IPS-18c (cell line): ENCODE results near the gene PRKAR2A.
A peak's percentile ranks its signal among the peaks of the same experiment; 100 is the strongest.

ENCODE experiments used
- H3K4me3 ChIP-seq: 2 replicates; pipeline ENCODE4 v1.7.0; 2013; ENCODE audit warnings: low read depth, mild to moderate bottlenecking, low read length, moderate library complexity; ENCODE audit not compliant: insufficient read depth
- H3K9me3 ChIP-seq: one replicate; pipeline ENCODE4 v1.6.1; 2013; ENCODE audit warnings: mild to moderate bottlenecking, low read length, moderate library complexity; ENCODE audit not compliant: control insufficient read depth, insufficient read depth

PRKAR2A gene

GRCh38 chr3:48847504-48848423 lies at the start of gene PRKAR2A:
PRKAR2A (minus strand) TSS chr3:48847874; CDS start chr3:48847596, 278 bp downstream.
- Histone ChIP-seq H3K9me3 (no peaks in the 10 kb centered on the region), H3K4me3 (peak within 1 kb of the TSS; percentile 85)

GRCh38 chr3:48896936-48897335 lies 49.3 kb upstream of the PRKAR2A start:
- H3K4me3 ChIP-seq, result no peak overlapping the region

DNA sequence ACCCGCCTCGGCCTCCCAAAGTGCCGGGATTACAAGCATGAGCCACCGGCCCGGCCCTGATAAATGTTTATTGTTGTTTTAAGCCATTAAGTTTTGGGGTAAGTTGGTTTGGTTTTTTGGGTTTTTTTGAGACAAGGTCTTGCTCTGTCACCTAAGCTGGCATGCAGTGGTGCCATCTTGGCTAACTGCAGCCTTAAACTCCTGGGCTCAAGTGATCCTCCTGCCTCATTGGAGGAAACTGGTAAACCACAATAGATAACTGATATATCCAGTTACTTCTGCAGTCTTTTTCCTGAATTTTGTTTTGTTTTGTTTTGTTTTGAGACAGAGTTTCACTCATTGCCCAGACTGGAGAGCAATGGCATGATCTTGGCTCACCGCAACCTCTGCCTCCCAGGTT lies 46.8 kb upstream of the PRKAR2A start:
- Histone ChIP-seq H3K9me3 (no peaks in the 10 kb centered on the region), H3K4me3 (no peak overlapping the region)

More at GRCh38 chr3:48896936-48897335, 49.3 kb upstream of the PRKAR2A start:
- H3K9me3 ChIP-seq, result no peaks in the 10 kb centered on the region

- H3K4me3 ChIP-seq, result no peak overlapping the region
- H3K9me3 ChIP-seq, result no peaks in the 10 kb centered on the region
Measured at GRCh38 chr3:48891606-48892005, 43.9 kb upstream of the PRKAR2A start.

DNA sequence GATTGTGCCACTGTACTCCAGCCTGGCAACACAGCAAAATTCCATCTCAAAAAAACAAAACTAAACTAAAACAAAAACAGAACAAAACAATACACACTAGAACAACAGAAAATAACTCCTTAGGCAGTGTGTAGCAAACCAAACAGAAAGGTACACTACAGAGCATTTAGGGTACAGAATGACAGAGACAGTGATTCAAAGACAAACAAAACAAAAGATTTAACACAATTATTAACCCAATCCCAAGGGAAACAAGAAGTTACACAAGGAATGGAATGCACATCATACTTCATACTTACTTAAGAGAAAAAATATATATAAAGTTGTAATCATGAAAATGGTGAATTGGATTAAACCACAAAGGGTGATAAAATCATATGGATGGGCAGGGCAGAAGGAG lies 38.1 kb upstream of the PRKAR2A start:
- Histone ChIP-seq H3K9me3 (peaks cover 2% of the 10 kb centered on the region), H3K4me3 (no peak overlapping the region)

- no peak overlapping the region for H3K4me3 ChIP-seq
- H3K9me3 ChIP-seq, result peaks cover 2% of the 10 kb centered on the region
Measured at GRCh38 chr3:48881652-48882114, 34.0 kb upstream of the PRKAR2A start.

GRCh38 chr3:48881006-48881405 lies 33.3 kb upstream of the PRKAR2A start:
- Histone ChIP-seq H3K4me3 (no peak overlapping the region), H3K9me3 (peaks cover 2% of the 10 kb centered on the region)

DNA sequence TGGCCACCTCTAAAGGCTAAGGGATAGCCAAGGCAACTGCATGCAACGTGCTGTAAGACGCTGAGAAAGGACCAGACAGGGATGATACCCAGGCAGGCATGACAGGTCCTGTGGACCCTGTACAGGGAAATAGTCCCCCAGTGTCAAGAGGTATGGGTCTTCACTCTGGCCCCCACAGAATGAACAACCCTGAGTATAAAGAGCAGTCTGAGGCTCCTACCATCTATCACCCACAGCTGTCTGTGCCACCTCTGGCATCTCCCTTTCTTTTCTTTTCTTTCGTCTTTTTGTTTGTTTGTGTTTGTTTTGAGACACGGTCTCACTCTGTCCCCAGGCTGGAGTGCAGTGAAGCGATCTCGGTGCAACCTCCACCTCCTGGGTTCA lies 32.3 kb upstream of the PRKAR2A start:
- H3K9me3 ChIP-seq, result peaks cover 2% of the 10 kb centered on the region
- H3K4me3 ChIP-seq, result no peak overlapping the region

DNA sequence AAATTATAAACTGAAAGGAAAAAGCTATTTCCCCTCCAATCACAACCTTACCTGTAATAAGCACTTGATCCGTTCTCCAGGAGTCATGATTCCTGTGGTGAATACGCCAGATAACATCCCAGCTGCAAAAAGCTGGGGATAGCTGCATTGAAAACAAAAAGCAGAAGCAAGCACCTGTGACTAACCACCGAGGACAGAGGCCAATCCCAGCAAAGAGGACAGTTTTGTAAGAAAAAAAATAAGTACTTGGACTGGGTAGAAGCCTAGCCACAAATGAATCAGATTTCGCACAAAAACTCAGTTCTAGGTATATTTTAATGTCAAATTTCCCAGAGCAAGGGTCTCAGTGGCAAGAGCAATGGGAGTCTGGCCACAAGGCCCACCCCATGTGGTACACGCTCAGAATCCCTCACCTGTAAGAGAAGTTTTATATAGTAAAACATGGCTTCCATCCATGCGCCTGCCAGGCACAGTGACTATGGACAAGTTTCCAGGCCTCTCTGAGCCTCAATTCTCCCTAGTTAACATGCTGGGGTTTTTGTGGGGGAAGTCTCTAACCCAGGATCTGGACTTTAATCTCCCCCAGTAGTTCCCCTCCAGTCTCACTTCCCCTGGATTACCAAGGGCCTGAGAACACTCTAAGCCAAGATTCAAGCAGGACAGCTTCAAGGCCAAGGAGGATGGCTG lies 31.8 kb upstream of the PRKAR2A start:
- H3K9me3 ChIP-seq, result peaks cover under 1% of the 10 kb centered on the region
- H3K4me3 ChIP-seq, result no peak overlapping the region

- Histone ChIP-seq H3K4me3 (no peak overlapping the region), H3K9me3 (no peaks in the 10 kb centered on the region)
Measured at GRCh38 chr3:48877671-48878070, 30.0 kb upstream of the PRKAR2A start.

DNA sequence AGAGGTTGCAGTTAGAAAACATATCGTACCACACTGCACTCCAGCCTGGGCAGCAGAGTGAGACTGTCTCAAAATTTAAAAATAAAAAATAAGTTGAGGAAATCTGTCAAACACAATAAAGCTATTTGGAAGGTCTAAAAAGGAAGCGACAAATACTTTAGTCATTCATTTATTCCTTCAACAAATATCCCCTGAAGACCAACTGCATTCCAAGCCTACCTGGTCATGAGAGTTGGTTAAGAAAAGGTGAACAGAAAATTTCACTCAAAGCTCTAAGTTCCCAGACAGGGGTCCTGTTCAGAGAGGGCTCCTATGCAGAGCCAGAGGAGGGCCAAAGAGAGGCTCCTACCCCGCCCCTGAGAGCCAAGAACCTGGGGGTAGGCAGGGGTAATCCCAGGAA lies 15.4 kb upstream of the PRKAR2A start:
- no peaks in the 10 kb centered on the region for H3K9me3 ChIP-seq
- H3K4me3 ChIP-seq, result no peak overlapping the region

DNA sequence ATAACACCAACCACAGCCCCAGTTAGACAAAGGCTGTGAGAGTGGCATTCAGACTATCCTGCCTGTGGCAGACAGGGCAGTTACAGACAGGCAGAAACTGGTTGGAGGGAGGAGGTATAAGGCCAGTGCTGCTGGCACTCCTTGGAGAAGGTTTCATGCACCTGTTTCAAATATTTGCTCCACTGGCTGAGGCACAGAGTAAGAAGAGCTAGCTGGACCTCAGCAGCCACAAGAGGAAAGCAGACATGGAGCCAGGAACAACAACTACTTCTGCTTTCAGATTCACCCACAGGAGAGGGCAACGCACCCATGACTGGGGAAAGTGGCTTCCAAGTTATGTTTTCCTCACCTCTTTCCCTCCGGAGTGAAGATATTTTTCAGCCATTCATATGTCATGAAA lies 11.5 kb upstream of the PRKAR2A start:
- H3K9me3 ChIP-seq, result no peaks in the 10 kb centered on the region
- H3K4me3 ChIP-seq, result no peak overlapping the region

- H3K4me3 ChIP-seq, result no peak overlapping the region
Measured at GRCh38 chr3:48858709-48859108, 11.0 kb upstream of the PRKAR2A start.

DNA sequence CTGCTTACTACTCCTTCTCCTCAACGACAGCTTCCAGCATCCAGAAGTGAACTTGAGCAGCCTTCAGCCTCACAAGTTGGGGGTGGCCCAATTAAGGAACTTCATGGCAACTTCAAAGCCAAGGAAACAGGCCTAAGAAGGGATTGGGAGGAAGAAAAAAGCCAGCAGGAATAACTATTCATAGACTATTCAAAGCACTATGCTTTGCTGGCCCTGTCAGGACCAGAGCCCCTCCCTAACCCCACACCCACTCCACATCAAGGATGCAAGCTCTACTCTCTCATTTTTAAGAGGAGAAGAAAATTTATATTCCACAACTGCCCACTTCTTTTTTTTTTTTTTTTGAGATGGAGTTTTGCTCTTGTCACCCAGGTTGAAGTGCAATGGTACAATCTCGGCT lies 10.0 kb upstream of the PRKAR2A start:
- H3K4me3 ChIP-seq, result no peak overlapping the region
- no peaks in the 10 kb centered on the region for H3K9me3 ChIP-seq

More at GRCh38 chr3:48858709-48859108, 11.0 kb upstream of the PRKAR2A start:
- no peaks in the 10 kb centered on the region for H3K9me3 ChIP-seq

DNA sequence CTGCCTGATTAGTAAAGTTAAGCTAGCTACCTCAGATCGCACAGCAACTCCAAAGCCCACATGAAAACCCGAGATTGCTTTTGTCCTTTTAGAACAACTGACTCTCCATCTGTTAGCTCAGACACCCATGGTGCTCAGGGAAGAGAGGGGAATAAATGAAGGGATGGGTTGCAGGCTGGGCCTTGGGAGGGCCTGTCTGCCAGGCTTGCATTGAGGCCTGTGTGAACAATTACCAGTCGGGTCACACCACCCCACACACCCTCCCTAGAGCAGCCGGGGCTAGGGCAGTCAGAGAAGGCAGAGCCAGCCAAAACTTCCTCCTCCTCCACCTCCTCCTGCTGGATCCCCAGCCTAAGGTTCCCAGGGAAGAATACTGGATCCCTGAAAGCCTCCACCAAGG lies 8.8 kb upstream of the PRKAR2A start:
- no peak overlapping the region for H3K4me3 ChIP-seq
- H3K9me3 ChIP-seq, result no peaks in the 10 kb centered on the region

DNA sequence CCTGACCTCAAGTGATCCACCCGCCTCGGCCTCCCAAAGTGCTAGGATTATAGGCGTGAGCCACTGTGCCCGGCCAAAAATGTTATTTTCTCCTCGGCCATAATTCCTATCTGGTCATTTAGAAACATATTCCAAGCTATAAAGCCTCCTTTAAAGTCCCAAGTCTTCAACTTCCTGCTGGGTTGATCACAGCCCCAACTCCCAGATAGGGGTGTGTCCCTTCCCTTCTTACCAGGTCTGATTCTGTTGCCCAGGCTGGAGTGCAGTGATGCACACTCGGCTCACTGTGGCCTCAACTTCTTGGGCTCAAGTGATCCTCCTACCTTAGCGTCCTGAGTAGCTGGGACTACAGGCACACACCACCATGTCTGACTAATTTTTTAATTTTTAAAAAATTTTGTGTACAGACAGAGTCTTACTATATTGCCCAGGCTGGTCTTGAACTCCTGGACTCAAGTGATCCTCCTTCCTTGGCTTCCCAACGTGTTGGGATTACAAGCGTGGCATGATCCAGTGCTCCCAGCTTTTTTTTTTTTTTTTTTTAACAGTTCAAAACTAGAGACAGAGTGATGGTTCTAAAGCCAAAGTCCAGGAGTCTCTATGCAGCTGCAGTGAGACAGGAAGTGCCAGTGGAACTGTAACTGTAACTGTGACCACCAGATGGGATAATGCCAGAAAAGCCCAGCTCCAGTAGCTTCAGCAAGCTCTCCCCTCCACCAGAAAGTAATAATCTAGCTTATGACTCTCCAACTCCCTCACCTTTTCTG lies 8.2 kb upstream of the PRKAR2A start:
- Histone ChIP-seq H3K4me3 (no peak overlapping the region), H3K9me3 (no peaks in the 10 kb centered on the region)

DNA sequence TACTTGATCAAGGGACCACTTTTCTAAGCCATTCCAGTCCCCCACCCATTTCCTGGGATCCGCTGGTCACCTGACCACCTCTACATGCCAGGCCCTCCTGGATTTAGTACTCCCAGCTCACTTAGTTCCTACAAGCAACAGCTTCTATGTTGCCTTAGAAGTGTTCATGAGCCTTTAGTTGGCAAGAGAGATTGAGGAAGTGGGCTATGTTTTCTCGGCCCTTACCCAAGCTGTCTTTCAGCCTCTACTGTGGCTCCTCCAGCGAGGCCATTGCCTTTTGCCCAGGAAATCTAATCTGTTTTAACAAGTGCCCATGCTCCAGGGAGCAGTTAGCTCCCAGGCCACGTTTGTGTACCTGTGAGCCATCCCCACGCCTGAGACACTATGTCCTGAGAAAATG lies 4.5 kb upstream of the PRKAR2A start:
- Histone ChIP-seq H3K4me3 (no peak overlapping the region), H3K9me3 (no peaks in the 10 kb centered on the region)
